OCI-LY1 (cell line): ENCODE results near the gene UBE2D4.

Experiments
- CTCF ChIP-seq: fragments of 200-600 bp; sonication (generic), shearing (Covaris generic); IDR thresholded peaks from 2 replicates; pipeline ENCODE4 v1.5.1; 2017; ENCODE audit warnings: mild to moderate bottlenecking, antibody characterized with exemption, low read length, moderate library complexity, mixed read lengths
- EZH2 ChIP-seq: fragments of 200-600 bp; sonication (generic), shearing (Covaris generic); IDR thresholded peaks from 2 replicates; pipeline ENCODE4 v1.8.0; 2017; ENCODE audit warnings: borderline replicate concordance, mixed run types, mild to moderate bottlenecking, antibody characterized with exemption, low read length, moderate library complexity, mixed read lengths

- TF ChIP-seq EZH2 (no peak), CTCF (no peak)
Measured at GRCh38 chr7:43890468-43890867, 35.8 kb upstream of the UBE2D4 start.
